ENCODE measurements around the gene RABGEF1. TPM values are rescaled to one million over a fixed set of nuclear protein-coding genes. Genes with fewer than 3 reads are reported as not detected.

RABGEF1 gene
- total and polyA plus RNA-seq, 9 of the 15 experiments (the other 6 are each of a cell fraction or from before 2014, with no cell fraction given), result 7.0 to 29.3 (median 20.5) TPM

- TF ChIP-seq ZBTB11 (CRISPR knock-in tag; IDR thresholded peaks at IDR 0.05) (peak in 2 of 3 experiments; percentile 51 to 92; a peak in 3 of 6 replicates), SMARCA4 (IDR thresholded peaks at IDR 0.05) (peak; percentile 9; the same call in 1 of the 2 replicates), E2F1 (CRISPR knock-in tag; IDR thresholded peaks at IDR 0.05) (peak; percentile 78), TAF1 (IDR thresholded peaks at IDR 0.05; ENCODE audit: control insufficient read depth, extremely low read depth, insufficient read depth, low read length, severe bottlenecking) (peak; percentile 77), EGR1 (conservative IDR thresholded peaks at IDR 0.05) (peak; percentile 90), TBP (optimal IDR thresholded peaks at IDR 0.05; ENCODE audit: low read depth, low read length) (peak; percentile 66), ZNF239 (CRISPR knock-in tag; IDR thresholded peaks at IDR 0.05) (no peak; the same call in 1 of the 2 replicates), ZNF561 (CRISPR knock-in tag; conservative IDR thresholded peaks at IDR 0.05) (no peak), HDAC6 (IDR thresholded peaks at IDR 0.05; ENCODE audit: low read depth, low read length) (no peak), POLR2G (IDR thresholded peaks at IDR 0.05; ENCODE audit: low read depth, low read length) (peak; percentile 96), RREB1 (CRISPR knock-in tag; IDR thresholded peaks at IDR 0.05) (no peak), ZBTB1 (CRISPR knock-in tag; IDR thresholded peaks at IDR 0.05; ENCODE audit: borderline replicate concordance, low read depth) (peak; percentile 60; the same call in 1 of the 2 replicates), PML (IDR thresholded peaks at IDR 0.05; ENCODE audit: low read length) (peak; percentile 84), GATAD2B (IDR thresholded peaks at IDR 0.05; ENCODE audit: borderline replicate concordance) (no peak), CSDE1 (IDR thresholded peaks at IDR 0.05) (no peak), POLR2AphosphoS2 (IDR thresholded peaks at IDR 0.05; ENCODE audit: low read length) (peak; percentile 87; the same call in 1 of the 2 replicates)
These were observed at the start of gene RABGEF1 (continued) for GRCh38 chr7:66740302-66740979.
